ENCODE measurements around the gene MRAP. TPM values are rescaled to one million over a fixed set of nuclear protein-coding genes. Genes with fewer than 3 reads are reported as not detected.
A peak's percentile ranks its signal among the peaks of the same experiment; 100 is the strongest.

The MRAP gene
- total and polyA plus RNA-seq, 4 donors = 0.18 to 3.8 (median 0.24) TPM; not detected in 1

- peak in 2 of 3 donors; percentile 6 to 49 for DNase-seq
- no peak overlapping the region for H3K4me3 ChIP-seq
- ATAC-seq (ENCODE audit: insufficient read depth, low FRiP score) = no peak
- no peak for TF ChIP-seq CTCF (IDR thresholded peaks at IDR 0.05; ENCODE audit: control extremely low read depth, extremely low read depth)
- H3K27ac ChIP-seq (ENCODE audit: low read depth in 1 of 2, low read length in 1 of 2) = peak overlapping the region in 1 of 2 donors; percentile 24
- no peaks in the 10 kb centered on the region for H3K9me3 ChIP-seq (ENCODE audit: control insufficient read depth in 4 of 4, insufficient read depth in 3 of 4, low read length in 3 of 4)
- 68 to 72% methylated on average over 2 of the region's 2 CpGs for WGBS, 2 donors
- H3K36me3 ChIP-seq (ENCODE audit: control insufficient read depth in 4 of 4, insufficient read depth in 4 of 4, low read length in 4 of 4) = peaks cover 22 to 38% (median 27%) of the 10 kb centered on the region in 4 donors
- H3K4me1 ChIP-seq (ENCODE audit: control insufficient read depth in 5 of 5, insufficient read depth in 5 of 5, low read length in 5 of 5) = peaks cover 0 to 4% (median 0%) of the 10 kb centered on the region in 5 donors
- no peaks in the 10 kb centered on the region for H3K27me3 ChIP-seq (ENCODE audit: control insufficient read depth in 3 of 3, insufficient read depth in 3 of 3, low read length in 2 of 3)
- no peak overlapping the region for H3K9ac ChIP-seq (ENCODE audit: insufficient read depth in 1 of 2, low read length in 2 of 2)
These were observed 30.7 kb downstream of the MRAP start for GRCh38 chr21:32329331-32329730.

- no peak overlapping the region for H3K9ac ChIP-seq (ENCODE audit: insufficient read depth in 1 of 2, low read length in 2 of 2)
- H3K27ac ChIP-seq (ENCODE audit: low read depth in 1 of 2, low read length in 1 of 2) = no peak overlapping the region
- peak in 1 of 3 donors; percentile 6 for DNase-seq
- no peak for ATAC-seq (ENCODE audit: insufficient read depth, low FRiP score)
- TF ChIP-seq CTCF (IDR thresholded peaks at IDR 0.05; ENCODE audit: control extremely low read depth, extremely low read depth) = no peak
- no peaks in the 10 kb centered on the region for H3K27me3 ChIP-seq (ENCODE audit: control insufficient read depth in 3 of 3, insufficient read depth in 3 of 3, low read length in 2 of 3)
- H3K4me3 ChIP-seq = no peak overlapping the region
- H3K36me3 ChIP-seq (ENCODE audit: control insufficient read depth in 4 of 4, insufficient read depth in 4 of 4, low read length in 4 of 4) = peaks cover 19 to 39% (median 26%) of the 10 kb centered on the region in 4 donors
- peaks cover 0 to 4% (median 0%) of the 10 kb centered on the region in 5 donors for H3K4me1 ChIP-seq (ENCODE audit: control insufficient read depth in 5 of 5, insufficient read depth in 5 of 5, low read length in 5 of 5)
- 86% methylated on average over 3 of the region's 3 CpGs for WGBS, 2 donors
- H3K9me3 ChIP-seq (ENCODE audit: control insufficient read depth in 4 of 4, insufficient read depth in 3 of 4, low read length in 3 of 4) = no peaks in the 10 kb centered on the region
These were observed 31.1 kb downstream of the MRAP start for GRCh38 chr21:32329776-32330175.

GRCh38 chr21:32330784-32331311 is 32.2 kb downstream of the MRAP start:
- H3K27ac ChIP-seq (ENCODE audit: low read depth in 1 of 2, low read length in 1 of 2) = no peak overlapping the region
- ATAC-seq (ENCODE audit: insufficient read depth, low FRiP score) (no peak), DNase-seq (no peak)
- peaks cover 15 to 40% (median 25%) of the 10 kb centered on the region in 4 donors for H3K36me3 ChIP-seq (ENCODE audit: control insufficient read depth in 4 of 4, insufficient read depth in 4 of 4, low read length in 4 of 4)
- peaks cover 0 to 4% (median 0%) of the 10 kb centered on the region in 5 donors for H3K4me1 ChIP-seq (ENCODE audit: control insufficient read depth in 5 of 5, insufficient read depth in 5 of 5, low read length in 5 of 5)
- 98 to 99% methylated on average over 4 of the region's 4 CpGs for WGBS, 2 donors
- no peak overlapping the region for H3K9ac ChIP-seq (ENCODE audit: insufficient read depth in 1 of 2, low read length in 2 of 2)
- H3K4me3 ChIP-seq = no peak overlapping the region
- TF ChIP-seq CTCF (IDR thresholded peaks at IDR 0.05; ENCODE audit: control extremely low read depth, extremely low read depth) = no peak
- no peaks in the 10 kb centered on the region for H3K9me3 ChIP-seq (ENCODE audit: control insufficient read depth in 4 of 4, insufficient read depth in 3 of 4, low read length in 3 of 4)
- no peaks in the 10 kb centered on the region for H3K27me3 ChIP-seq (ENCODE audit: control insufficient read depth in 3 of 3, insufficient read depth in 3 of 3, low read length in 2 of 3)
